GM23248 (cell line): Measurements from ENCODE around the gene ZNF286A. TPM values are rescaled to one million over a fixed set of nuclear protein-coding genes. Genes with fewer than 3 reads are reported as not detected.
A peak's percentile ranks its signal among the peaks of the same experiment; 100 is the strongest.
"Not testable (repeated sequence)": the region's sequence is repeated elsewhere in the genome, so short reads cannot be mapped to it uniquely, and the experiment has no call there.

Experiments used
- DNase-seq: peaks from one replicate; pipeline ENCODE4 v3.0.0-alpha.2; 2015
- H2AFZ ChIP-seq: fragments of 200-600 bp; sonication (generic); 2 replicates; pipeline ENCODE4 v1.6.1; 2016; ENCODE audit warnings: antibody characterized with exemption
- H3F3A ChIP-seq: fragments of 200-600 bp; sonication (generic); 2 replicates; pipeline ENCODE4 v1.6.1; 2016; ENCODE audit warnings: mild to moderate bottlenecking, antibody characterized with exemption, mixed run types; ENCODE audit not compliant: insufficient read depth
- H3K27ac ChIP-seq: fragments of 200-600 bp; sonication (generic); 2 replicates; pipeline ENCODE4 v1.5.1; 2016; ENCODE audit warnings: mild to moderate bottlenecking
- H3K27me3 ChIP-seq: fragments of 200-600 bp; sonication (generic); replicated peaks from 2 replicates; pipeline ENCODE4 v1.6.1; 2016; ENCODE audit warnings: mild to moderate bottlenecking; ENCODE audit not compliant: insufficient read depth
- H3K36me3 ChIP-seq: fragments of 200-600 bp; sonication (generic); 2 replicates; pipeline ENCODE4 v1.6.1; 2016; ENCODE audit warnings: low read depth, mild to moderate bottlenecking
- H3K4me1 ChIP-seq: fragments of 200-600 bp; sonication (generic); 2 replicates; pipeline ENCODE4 v1.6.1; 2016; ENCODE audit warnings: mild to moderate bottlenecking; ENCODE audit not compliant: insufficient read depth
- H3K4me2 ChIP-seq: fragments of 200-600 bp; sonication (generic); one replicate; pipeline ENCODE4 v1.6.1; 2016; ENCODE audit warnings: mild to moderate bottlenecking; ENCODE audit not compliant: unreplicated experiment
- H3K4me3 ChIP-seq: fragments of 200-600 bp; sonication (generic); 2 replicates; pipeline ENCODE4 v1.5.1; 2016; ENCODE audit warnings: mild to moderate bottlenecking
- H3K79me2 ChIP-seq: fragments of 200-600 bp; sonication (generic); 2 replicates; pipeline ENCODE4 v1.6.1; 2016; ENCODE audit warnings: mild to moderate bottlenecking; ENCODE audit not compliant: insufficient read depth
- H3K9ac ChIP-seq: fragments of 200-600 bp; sonication (generic); 2 replicates; pipeline ENCODE4 v1.6.1; 2016; ENCODE audit warnings: mild to moderate bottlenecking
- H3K9me2 ChIP-seq: fragments of 200-600 bp; sonication (generic); 2 replicates; pipeline ENCODE4 v1.6.1; 2016; ENCODE audit warnings: mixed run types, mild to moderate bottlenecking, moderate library complexity; ENCODE audit not compliant: insufficient read depth
- H3K9me3 ChIP-seq: fragments of 200-600 bp; sonication (generic); one replicate; pipeline ENCODE4 v1.6.1; 2017; ENCODE audit warnings: low read depth
- H4K20me1 ChIP-seq: fragments of 200-600 bp; sonication (generic); 2 replicates; pipeline ENCODE4 v1.6.0; 2016; ENCODE audit not compliant: insufficient read depth
- EZH2 ChIP-seq: fragments of 200-600 bp; sonication (generic); IDR thresholded peaks from 2 replicates; pipeline ENCODE4 v1.6.1; 2018; ENCODE audit warnings: antibody characterized with exemption, mild to moderate bottlenecking; ENCODE audit not compliant: insufficient read depth, poor library complexity, severe bottlenecking
- EZH2phosphoT487 ChIP-seq: fragments of 200-600 bp; sonication (generic); IDR thresholded peaks from 2 replicates; pipeline ENCODE4 v1.6.1; 2018; ENCODE audit warnings: antibody characterized with exemption, moderate library complexity, mild to moderate bottlenecking, low read depth; ENCODE audit not compliant: insufficient read depth
- WGBS, 2 experiments: methylation state at CpG; one replicate each; pipeline ENCODE4 v1.1.6; 2015 to 2017; ENCODE audit warnings: low lambda C conversion rate in 2 of 2, low coverage in 1 of 2; ENCODE audit errors: missing lambda C conversion rate in 2 of 2; 5-methylcytosine and 5-hydroxymethylcytosine counted together
- in situ Hi-C: fragments of 300-500 bp; cut with MboI; formaldehyde crosslinking; loops from 2 replicates; pipeline ENCODE4 v1.15.0; 2020
- polyA plus RNA-seq: library from polyadenylated mRNA; unstranded; fragments of >200 nt; fragmentation: Nextera tagmentation; extraction: Ambion mirVana; gene quantifications from 2 replicates; pipeline ENCODE4 v1.2.1, GENCODE V29; 2016
- total RNA-seq: library from RNA; depleted of rRNA; stranded (reverse); fragments of >200 nt; shearing (Covaris generic); gene quantifications from 2 replicates; pipeline ENCODE4 v1.2.3, GENCODE V29; 2014; rRNA removed

Gene ZNF286A
- total RNA-seq (13.6 and 18.3 TPM in 2 replicates), polyA plus RNA-seq (10.3 and 11.7 TPM in 2 replicates)

DNA sequence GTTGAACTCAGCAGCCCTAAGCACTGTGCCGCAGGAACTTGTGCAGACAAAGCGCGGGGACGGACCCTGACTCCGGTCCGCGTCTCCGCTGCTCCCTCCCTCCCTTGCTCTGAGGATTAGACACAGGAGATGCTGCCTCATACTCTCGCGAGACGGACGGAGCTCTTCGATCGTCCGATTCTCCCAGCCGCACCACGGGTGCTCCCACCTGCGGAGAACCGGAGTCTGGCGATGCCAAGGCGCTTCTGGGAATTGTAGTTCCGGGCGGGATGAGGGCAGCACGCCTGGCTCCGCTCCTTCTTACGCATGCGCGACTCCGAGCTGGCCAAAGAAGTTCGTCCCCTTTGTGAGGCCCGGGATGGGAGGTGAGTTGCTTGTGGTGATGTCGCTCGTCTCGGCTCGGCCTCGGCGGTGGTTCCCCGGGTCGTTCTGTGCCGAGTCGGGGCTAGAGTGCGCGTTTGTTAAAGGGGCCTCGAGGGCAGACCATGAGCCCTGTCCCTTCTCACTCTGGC, at the start of gene ZNF286A:
Gene ZNF286A (plus strand): TSS at position 340 of the 512 bp plus-strand sequence. CDS start 578 bp downstream, outside the sequence.
- peak within 1 kb of the TSS; percentile 39 for H3K27ac ChIP-seq
- H3K9me3 ChIP-seq, H4K20me1 ChIP-seq, H3K79me2 ChIP-seq, H3K27me3 ChIP-seq, H3K9me2 ChIP-seq, in situ Hi-C loops, H3K4me1 ChIP-seq, H3K36me3 ChIP-seq, H3F3A ChIP-seq: not testable (repeated sequence)
- H3K9ac ChIP-seq: peak within 1 kb of the TSS; percentile 77
- H2AFZ ChIP-seq: peak within 1 kb of the TSS; percentile 94
- DNase-seq: peak; percentile 100
- H3K4me2 ChIP-seq: peak within 1 kb of the TSS; percentile 63
- H3K4me3 ChIP-seq: peak within 1 kb of the TSS; percentile 73
- 0 to 1% methylated on average over 42 to 44 of the region's 44 CpGs for WGBS, 2 experiments

DNA sequence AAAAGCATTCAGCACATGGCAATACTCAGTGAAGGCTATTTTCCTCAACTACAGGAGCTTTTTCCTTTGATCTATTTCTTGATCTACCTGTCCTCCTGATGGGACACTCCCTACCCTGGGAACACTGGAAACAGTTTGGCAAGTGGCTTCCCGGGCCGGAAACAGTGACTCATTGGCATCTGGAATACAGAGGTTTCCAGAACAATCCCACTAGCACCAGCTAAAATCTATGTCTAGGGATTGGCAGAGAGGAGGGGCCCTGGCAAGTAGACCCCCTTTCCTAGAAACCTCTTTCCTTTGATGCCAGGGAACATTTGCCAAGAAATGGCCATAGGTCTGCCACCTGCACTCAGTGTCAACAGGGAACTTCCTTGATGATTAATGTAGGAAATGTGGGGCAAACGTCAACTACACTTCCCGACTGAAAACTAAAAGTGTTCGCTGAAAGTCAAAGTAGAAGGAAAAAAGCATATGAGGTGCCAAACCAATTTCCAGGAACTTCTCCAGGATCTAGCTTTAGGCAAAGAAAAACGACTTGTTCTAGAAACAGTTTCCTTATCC, 49.6 kb upstream of the ZNF286A start:
- no peak overlapping the region for H2AFZ ChIP-seq

DNA sequence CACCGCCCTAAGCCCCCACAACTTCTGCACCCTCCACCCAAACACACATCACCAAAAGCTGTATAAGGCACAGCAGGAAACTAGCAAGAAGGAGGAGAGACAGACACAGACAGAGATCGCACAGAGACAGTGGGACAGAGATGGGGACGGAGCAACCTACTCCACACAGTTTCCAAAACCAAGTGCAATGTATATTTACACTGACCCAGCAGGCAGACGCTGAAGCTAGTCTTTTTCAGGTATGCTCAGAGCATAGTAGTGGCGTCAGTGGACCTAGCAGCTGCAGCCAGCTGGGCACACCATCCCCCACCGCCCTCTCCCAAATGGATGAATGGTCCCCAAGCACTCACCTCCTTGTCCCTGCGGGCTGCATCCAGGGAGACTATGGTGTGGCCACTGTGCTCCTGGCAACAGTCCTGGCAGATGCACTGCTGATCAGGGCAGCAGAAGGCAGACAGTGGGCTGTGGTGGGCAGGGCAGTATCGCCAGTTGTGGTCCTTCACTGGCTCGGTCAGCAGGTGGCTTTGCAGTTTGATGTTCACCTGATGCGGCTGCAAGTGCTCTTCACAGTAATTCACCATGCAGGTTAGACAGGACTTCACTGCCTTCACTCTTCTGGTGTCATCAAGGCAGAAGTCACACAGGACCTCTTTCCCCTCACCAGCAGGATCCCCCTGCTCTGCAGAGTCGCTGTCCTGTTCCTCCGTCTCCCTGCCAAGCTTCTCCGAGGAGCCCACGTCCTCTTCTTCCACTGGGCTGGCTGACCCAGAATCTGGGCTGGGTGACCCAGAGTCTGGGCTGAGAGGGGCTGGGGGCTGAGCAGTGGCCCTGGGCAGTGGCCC, 48.6 kb upstream of the ZNF286A start:
- H3K79me2 ChIP-seq: peaks cover 19% of the 10 kb centered on the region; the same call in 1 of the 2 replicates
- H3K4me1 ChIP-seq: peaks cover 24% of the 10 kb centered on the region
- peak overlapping the region; percentile 81 for H3K4me3 ChIP-seq
- H3K27me3 ChIP-seq: no peaks in the 10 kb centered on the region
- no peaks in the 10 kb centered on the region for H3K36me3 ChIP-seq
- peak overlapping the region; percentile 67 for H3K27ac ChIP-seq
- no peaks in the 10 kb centered on the region for H3K9me2 ChIP-seq
- H3F3A ChIP-seq: peaks cover 3% of the 10 kb centered on the region
- H3K9me3 ChIP-seq: no peaks in the 10 kb centered on the region
- peak overlapping the region; percentile 69 for H2AFZ ChIP-seq
- H3K9ac ChIP-seq: peak overlapping the region; percentile 79
- WGBS, 2 experiments: 2% methylated on average over 14 of the region's 14 CpGs
- in situ Hi-C loops: no loop called here
- DNase-seq: peak; percentile 34
- TF ChIP-seq EZH2phosphoT487 (no peak), EZH2 (no peak)
- peak overlapping the region; percentile 84 for H3K4me2 ChIP-seq
- no peaks in the 10 kb centered on the region for H4K20me1 ChIP-seq

More for the DNA sequence above, 49.6 kb upstream of the ZNF286A start:
- no peaks in the 10 kb centered on the region for H3K27me3 ChIP-seq
- in situ Hi-C loops: no loop called here
- peak; percentile 76 for DNase-seq
- H3K4me1 ChIP-seq: peaks cover 28% of the 10 kb centered on the region
- peaks cover 19% of the 10 kb centered on the region; the same call in 1 of the 2 replicates for H3K79me2 ChIP-seq
- peak overlapping the region; percentile 84 for H3K4me2 ChIP-seq
- 2 to 4% methylated on average over 6 of the region's 6 CpGs for WGBS, 2 experiments
- H3F3A ChIP-seq: peaks cover 3% of the 10 kb centered on the region
- peak overlapping the region; percentile 79 for H3K9ac ChIP-seq
- TF ChIP-seq EZH2 (no peak), EZH2phosphoT487 (no peak)
- H3K9me2 ChIP-seq: no peaks in the 10 kb centered on the region
- H3K9me3 ChIP-seq: no peaks in the 10 kb centered on the region
- H4K20me1 ChIP-seq: no peaks in the 10 kb centered on the region
- peak overlapping the region; percentile 16; the same call in 1 of the 2 replicates for H3K27ac ChIP-seq
- no peaks in the 10 kb centered on the region for H3K36me3 ChIP-seq
- H3K4me3 ChIP-seq: peak overlapping the region; percentile 81

DNA sequence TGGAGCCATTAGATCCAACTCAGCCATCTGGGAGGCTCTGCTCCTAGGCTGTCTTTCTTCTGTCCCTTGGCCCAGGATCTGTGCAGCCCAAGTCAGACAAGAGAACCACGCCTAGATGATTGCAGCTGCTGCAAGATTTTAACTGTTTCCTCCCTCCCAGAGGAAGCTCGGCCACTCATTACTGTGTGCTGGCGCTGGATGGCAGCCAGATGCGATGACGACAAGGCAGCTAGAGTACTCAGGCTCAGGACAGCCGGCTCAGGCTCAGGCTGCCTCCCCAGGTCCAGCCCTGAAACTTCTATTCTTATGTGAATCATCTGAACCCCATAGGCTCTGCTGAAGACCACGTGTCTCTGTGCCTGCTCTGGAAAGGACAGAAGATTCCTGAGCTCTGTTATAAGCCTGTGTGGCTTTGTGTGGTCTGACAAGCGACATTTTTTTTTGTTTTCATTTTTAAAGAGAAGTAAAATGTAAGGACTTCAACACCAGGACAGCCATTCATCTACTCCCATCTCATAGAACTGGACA, 47.9 kb upstream of the ZNF286A start:
- peak overlapping the region; percentile 69 for H2AFZ ChIP-seq
- H3K4me2 ChIP-seq: peak overlapping the region; percentile 84
- H3F3A ChIP-seq: peaks cover 3% of the 10 kb centered on the region
- no peaks in the 10 kb centered on the region for H3K9me3 ChIP-seq
- peak overlapping the region; percentile 79 for H3K9ac ChIP-seq
- in situ Hi-C loops: no loop called here
- peak overlapping the region; percentile 84 for H3K27ac ChIP-seq
- H3K4me1 ChIP-seq: peaks cover 24% of the 10 kb centered on the region
- H3K4me3 ChIP-seq: peak overlapping the region; percentile 81
- no peaks in the 10 kb centered on the region for H3K9me2 ChIP-seq
- DNase-seq: peak; percentile 99
- H3K27me3 ChIP-seq: no peaks in the 10 kb centered on the region
- no peaks in the 10 kb centered on the region for H3K36me3 ChIP-seq
- no peaks in the 10 kb centered on the region for H4K20me1 ChIP-seq
- H3K79me2 ChIP-seq: peaks cover 19% of the 10 kb centered on the region; the same call in 1 of the 2 replicates
- TF ChIP-seq EZH2phosphoT487 (no peak), EZH2 (no peak)
- WGBS, 2 experiments: 1% methylated on average over 7 to 8 of the region's 8 CpGs
